Non-pigmented ciliary epithelial cell (primary cell): ENCODE measurements around the gene KMT5C.

Source experiments
- DNase-seq: peaks from one replicate; pipeline ENCODE4 v3.0.0-alpha.2; 2010; ENCODE audit warnings: low read depth

KMT5C gene

DNA sequence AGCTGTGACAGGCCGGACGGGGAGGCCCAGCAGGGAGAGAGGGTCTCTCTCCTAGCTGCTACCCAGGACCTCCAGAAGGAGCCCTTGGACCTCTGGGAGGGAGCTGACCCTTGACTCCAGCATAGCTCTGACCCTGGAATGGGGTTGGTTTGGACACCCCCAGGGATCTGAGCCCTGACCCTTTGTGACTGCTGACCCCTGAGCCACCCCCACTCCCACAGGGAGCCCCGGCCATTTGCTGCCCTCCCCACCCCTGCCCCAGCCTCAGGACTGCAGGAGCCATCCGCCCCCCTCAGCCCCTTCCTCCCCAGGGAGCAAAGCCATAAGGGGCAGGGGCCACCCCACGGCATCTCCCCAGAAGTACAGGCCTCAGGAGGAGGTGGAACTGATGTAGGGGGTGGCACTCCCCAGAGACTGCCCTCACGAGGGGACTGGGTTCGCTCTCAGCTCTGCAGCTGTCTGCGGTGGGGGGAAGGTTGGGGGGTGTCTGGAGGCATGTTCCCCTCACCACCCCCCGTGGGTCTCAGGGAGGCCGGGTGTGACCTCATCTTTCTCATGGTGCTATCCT, 7.8 kb downstream of the KMT5C start:
- no peak for DNase-seq

DNA sequence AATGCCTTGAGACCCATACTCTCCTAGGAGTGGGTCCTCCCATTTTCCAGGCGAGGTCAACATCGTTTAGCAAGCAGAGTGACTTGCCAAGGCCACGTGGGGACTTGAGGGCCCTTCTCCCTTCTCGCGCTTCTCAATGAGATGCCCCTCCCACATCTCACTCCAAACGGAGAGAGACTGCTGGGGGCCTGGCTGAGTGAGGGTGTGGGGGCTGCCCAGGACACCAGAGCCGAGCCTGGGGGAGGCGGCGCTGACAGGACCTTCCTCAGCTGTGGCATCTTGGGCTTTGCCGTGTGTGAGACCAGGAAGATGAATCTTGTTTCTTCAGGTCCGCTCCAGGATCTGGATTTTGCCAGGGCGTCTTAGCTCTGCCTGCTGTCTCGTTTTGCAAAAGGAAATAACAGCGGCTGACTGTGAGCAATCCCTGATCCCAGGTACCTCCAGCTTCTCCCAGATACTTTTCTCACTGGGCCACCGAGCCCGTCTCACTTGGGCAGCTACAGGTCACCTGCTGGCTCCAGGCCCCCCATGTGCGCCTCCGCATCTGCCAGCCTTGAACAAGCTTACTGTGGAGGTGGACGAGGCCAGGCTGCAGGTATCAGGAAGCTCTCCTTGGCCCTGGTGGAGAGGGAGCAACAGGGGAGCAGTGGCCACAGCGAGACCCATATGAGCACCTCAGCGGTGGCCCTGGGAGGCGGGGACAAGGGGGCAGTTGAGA, 8.8 kb downstream of the KMT5C start:
- no peak for DNase-seq

DNA sequence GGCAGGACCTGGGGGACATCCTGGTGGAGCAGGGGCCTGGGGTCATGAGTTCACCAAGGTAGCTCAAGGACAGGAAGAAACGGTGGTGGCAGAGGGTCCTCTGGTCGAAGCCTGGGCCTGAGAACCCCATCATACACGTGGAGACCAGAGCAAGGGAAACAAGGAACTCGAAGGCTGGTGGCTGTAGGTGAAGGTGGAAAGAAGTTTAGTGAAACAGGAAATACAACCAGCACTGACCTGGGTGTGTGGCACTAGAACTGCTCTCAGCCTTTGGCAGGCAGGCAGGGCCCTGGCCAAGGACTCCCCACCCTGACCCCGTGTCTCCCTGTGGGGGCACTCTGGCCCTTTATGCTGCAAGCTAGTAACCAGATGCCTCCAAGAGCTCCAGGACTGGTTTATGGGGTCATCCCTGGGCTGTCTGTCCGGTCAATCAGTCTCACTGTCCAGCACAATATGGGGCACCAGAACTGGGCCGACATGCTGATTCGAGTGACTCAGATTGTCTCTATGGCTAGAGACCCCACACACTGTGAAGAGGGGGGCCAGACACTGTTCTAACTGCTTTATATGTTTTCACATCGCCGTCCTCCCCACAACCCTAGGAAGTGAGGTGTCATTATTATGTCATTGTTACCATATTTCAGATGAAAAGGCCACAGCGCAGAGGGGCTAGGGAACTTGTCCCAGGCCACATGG, 11.1 kb downstream of the KMT5C start:
- DNase-seq = no peak

DNA sequence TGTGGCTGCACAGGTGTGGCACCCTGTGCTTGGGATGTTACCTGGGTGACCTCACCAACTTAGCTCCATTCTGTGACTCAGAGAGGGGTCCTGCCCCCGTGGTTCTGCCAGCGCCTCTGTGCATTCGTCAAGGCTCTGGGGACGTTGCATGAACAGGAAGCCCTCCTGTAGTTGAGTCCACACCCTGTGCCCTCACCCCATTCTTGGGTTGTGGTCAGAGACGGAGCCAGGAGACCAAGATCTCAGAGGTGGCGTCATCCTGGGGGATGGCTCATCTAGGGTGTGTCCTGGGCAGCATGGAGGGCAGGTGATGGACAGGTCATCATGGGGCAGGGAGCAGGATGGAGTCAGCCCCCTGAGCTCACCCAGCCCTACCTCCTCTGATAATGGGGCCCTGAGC, 12.4 kb downstream of the KMT5C start:
- no peak for DNase-seq

DNA sequence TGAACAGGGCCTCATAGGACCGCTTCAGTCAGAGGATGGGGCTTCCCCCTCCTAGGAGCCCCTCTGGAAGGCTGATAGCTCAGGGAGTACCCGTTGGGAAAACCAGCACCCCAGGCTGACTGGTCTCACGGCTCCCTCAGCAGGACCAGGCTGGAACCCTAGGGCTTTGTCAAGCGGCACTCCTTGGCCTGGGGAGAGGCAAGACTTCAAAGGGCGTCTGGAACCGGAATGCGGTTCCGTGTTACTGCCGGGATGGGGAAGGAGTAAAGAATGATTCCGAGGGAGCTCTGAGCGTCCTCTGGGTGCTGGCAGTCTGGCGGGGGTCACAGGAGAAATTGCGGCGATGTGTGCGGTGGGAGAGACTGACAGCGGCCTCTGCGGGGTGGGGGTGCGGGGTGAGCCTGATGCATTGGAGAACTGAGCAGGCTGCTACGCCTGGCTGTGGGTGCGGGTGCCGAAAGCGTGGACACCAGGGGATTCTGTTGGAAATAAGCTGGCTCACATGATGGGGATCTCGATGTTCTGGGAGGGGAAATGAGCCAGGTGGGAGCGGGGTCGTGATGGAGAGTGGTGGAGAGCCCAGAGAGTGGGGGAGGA, 13.0 kb downstream of the KMT5C start:
- no peak for DNase-seq

DNA sequence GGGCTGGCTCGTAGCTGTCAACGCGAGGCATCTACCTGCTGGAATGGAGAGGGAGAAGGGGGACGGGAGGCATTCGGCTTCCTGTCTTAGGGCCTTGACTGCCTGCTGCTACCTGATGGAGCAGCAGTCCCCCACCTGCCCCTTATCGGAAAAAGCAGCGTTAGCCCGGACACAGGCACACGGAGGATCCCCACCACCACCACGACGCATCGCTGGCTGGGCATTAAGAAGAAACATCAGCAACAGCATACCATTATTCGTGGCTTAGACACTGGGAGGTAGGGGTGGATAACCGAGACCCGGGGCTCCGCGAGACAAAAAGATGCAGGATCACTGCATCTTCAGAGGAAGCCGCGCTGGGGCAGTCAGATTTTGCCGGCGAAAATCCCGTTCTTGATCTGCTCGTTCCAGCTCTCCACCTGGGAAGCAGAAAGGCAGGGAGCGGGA, 13.7 kb downstream of the KMT5C start:
- DNase-seq = no peak

DNA sequence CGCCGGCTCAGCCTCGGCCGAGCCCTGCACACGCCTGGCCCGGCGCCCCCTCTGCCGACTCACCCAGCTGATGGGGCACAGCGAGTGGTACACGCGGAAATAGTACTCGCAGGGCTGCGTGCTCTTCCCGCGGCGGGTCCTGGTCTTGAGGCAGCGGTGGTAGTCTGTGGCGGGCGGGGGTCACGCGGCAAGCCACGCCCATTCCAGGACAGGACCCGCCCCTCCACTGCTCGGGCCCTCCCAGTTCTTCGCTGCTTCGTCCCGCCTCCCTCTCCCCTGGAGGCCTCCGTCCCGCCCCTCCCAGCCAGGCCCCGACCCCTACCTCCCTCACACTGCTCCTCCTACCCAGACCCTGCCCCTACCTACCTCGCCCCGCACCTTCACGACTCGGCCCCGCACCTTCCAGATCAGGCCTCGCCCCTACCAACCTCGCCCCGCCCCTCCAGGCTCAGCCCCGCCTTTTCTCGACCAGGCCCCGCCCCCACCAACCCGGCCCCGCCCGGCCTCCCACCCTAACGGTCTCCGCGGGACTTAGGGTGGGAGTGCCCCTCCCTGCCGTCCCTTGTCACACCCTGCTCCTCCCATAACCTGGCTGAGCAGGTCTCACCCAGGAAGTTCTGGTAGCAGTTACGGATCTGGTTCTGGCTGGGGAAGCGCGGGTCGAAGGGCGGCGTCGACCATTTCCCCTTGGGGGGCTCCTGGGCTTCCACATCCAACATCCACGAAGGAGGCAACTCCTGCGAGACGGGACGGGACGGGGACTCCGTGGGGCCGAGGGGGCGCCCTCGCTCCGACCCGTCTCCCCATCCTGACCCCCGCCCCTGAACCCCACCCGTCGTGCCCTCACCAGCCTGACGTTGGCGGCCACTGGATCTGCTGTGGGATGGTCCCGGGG, 14.4 kb downstream of the KMT5C start:
- no peak for DNase-seq

DNA sequence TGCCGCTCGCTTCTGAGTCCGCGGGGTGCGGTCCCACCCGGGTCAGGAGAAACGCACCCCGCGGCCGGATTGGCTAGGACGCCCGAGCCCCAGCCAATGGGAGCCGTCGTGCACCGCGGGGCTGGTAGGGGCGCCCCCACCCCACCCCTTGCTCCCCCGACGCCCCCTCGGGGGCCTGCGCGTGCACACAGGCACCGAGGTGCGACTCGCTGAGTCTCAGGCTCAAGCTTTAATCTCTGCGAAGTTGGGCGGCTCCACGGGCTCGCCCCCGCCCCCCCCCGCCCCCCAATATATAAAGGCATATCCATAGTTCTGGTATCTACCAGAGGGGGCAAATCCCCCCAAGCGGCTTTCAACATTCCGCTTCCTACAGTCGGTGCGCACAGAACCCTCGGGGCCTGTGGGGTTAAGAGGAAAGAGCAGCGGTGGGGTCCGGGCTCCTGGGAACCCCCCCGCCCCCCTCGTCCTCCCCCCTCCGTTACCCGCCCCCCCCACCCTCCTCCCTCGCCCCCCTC, 15.1 kb downstream of the KMT5C start, which contains the start of gene COX6B2:
Gene COX6B2, minus strand, starts transcription at position 22 of the 515 bp plus-strand sequence. CDS start 198 bp downstream, outside the sequence.
- DNase-seq = no peak

DNA sequence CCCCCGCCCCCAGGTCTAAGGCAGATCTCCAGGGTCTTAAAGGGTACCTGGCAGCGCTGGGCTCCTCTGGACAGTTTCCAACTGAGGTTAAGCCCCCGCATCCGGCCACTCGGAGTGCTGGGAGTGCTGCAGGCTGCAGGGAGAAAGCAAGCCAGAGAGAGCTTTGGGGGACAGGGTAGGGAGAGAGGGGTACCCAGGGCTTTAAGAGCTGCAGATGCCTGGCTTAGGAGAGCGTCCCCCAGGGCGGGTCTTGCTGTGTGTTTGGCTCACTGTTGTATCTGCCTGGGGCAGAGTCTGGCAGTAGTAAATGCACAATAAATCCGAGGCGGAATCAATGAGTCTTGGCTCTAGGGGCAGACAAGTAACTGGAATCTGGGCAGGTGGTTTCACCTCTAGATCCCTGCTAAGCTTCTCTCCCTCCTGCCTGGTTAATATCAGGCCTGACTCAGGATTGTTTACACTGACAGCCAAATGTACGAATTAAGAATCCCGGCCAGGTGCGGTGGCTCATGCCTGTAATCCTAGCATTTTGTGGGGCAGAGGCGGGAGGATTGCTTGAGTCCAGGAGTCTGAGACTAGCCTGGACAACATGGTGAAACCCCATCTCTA, 15.6 kb downstream of the KMT5C start:
- no peak for DNase-seq

DNA sequence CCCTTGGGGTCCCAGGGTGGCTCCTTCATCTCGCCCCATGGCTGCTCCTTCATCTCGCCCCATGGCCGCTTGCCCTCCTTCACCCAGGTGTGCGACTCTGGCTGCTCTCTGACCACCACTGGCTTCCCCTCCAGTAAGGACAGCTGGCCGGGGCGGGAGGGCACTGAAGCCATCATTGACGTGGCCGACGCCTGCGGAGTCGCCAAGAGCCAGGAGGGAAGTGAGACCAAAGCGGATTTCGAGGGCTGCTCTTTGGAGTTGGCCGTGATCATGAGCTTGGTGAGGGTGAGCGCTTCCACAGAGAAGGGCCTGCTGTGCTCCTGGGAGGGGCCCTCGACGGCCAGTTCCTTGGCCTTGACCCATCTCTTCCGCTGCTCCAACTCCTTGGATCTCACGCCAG, 18.8 kb downstream of the KMT5C start:
- no peak for DNase-seq

DNA sequence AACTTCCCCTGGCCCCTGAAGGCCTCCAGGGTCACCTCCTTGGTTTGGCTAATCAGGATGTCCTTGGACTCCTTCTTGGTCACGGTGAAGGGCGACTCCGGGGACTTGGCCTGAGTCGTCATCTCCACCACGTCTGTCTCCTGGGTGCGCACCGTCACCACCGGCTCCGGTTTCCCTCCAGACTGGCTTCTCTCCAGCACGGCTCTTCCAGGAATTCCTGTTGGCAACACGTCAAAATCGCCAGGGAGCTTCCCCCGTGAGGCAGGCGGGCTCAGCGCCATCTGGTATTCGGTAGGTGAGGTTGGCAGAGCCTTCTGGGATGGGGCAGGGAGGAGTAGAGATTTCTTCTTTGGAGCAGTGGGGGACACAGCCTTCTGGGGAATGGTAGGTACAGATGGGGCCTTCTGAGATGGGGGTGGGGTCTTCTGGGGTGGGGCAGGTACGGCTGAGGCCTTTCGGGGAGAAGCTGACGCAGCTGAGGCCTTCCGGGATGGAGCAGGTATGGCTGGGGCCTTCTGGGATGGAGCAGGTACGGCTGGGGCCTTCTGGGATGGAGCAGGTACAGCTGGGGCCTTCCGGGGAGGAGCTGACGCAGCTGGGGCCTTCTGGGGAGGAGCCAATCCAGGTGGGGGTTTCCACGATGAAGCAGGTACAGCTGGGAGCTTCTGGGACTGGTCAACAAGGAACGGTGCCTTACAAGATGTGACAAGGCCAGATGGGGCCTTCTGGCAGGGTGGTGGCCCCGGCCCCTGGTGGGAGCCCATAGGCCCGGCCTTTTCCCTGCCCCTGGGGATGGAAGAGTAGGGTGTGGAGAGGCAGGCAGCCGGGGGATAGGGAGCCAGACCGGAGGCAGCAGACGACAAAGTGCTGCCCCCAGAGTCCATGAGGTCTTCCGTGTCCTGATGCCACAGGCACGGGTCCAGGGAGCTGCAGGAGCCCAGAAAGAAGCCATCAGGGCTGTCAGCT, 19.6 kb downstream of the KMT5C start:
- DNase-seq = no peak

DNA sequence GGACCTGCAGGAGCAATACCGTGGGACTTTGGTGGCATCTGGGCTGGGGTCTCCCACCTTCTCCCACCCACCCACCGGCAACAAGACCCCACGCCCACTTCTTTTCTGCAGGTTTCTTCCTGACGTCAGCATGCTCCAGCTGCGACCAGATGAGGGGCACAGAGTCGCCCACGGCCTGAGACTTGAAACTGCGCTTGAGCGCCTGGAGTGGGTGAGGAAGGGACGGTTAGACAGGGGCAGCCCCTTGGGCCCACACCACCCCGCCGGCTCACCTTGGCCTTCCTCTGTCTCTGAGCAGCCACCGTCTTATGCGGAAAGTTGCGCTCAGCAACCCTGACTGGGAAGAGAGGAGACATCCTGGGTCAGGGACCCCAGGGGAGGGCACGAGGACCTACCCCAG, 21.2 kb downstream of the KMT5C start:
- no peak for DNase-seq

DNA sequence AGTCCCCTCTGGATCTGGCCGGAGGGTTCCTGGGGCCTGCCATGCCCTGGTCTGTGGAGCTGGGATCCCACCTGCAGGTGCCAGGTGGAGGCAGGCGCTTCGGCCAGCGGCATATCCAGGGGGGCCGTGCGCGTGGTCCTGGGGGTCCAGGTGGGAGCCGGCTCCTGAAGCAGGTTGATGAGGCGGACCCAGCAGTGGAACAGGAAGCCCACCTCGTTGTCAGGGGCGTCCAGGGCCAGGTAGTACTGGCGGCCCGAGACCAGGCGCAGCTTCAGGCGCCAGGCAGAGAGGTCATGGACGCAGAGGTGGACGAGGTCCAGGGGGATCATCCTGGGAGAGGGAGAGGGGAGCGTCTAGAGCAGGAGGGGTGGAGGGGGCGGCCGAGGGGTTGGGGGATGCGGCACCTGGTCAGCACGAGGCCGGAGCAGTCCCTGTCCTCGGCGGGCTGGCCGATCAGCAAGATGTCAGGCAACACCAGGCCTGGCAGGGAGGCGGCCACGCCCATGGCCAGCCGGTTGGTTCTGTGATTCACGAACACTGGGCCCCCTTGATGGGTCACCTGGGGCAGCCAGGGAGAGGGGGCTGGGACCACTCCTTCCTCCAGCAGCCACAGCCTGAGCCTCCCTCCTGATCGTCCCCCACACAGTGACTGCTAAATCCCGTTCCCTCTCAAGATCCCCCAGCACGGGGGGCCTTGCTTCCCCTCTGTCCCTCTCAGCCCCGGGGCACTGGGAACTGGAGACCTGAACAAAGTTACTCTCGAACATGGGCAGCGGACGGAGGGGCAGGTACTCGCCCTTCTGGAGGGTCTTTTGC, 22.7 kb downstream of the KMT5C start:
- DNase-seq = no peak

DNA sequence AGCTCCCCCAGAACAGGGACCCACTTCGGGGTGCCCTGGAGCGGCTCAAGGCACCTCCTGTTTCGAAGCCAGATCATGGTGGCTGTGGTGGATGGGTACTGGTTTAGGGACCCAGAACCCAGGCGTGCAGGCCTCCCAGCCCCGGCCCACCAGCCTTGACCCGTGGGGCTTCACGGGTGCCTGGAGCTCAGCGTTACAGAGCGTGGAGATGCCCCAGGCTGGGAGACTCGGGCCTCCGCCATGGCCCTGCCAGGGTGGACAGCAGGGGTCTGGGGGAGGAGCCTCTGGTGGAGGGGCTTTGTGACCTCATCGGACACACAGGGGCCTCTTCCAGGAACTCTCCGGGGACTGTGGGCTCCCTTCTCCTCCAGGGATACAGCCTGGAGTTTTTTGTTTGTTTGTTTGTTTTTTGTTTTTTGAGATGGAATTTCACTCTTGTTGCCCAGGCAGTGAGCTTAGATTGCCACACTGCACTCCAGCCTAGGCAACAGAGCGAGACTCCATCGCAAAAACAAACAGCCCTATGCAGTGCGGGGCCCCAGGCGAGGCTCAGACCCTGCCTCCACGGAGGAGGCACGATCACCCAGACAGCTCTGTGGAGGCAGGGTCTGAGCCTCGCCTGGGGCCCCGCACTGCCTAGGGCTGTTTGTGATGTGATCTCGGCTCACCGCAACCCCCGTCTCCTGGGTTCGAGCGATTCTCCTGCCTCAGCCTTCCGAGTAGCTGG, 23.5 kb downstream of the KMT5C start, which contains the start of gene GARIN5B:
Gene GARIN5B, minus strand, starts transcription at position 271 of the 727 bp plus-strand sequence. Its CDS starts 194 bp downstream, at position 77.
- no peak for DNase-seq

DNA sequence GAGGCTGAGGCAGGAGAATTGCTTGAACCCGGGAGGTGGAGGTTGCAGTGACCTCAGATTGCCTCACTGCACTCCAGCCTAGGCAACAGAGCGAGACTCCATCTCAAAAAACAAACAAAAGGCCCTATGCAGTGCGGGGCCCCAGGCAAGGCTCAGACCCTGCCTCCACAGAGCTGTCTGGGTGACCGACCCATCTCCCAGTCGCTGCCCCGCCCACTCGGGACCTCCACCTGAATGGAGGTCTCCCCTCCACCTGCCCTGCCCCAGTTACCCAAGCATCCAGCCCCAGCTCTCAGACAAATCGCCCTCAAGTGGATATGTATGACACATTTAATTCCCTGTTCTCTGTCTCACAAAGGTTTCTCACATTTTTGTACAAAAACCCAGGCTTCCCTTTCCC, 25.6 kb downstream of the KMT5C start:
- DNase-seq = no peak

DNA sequence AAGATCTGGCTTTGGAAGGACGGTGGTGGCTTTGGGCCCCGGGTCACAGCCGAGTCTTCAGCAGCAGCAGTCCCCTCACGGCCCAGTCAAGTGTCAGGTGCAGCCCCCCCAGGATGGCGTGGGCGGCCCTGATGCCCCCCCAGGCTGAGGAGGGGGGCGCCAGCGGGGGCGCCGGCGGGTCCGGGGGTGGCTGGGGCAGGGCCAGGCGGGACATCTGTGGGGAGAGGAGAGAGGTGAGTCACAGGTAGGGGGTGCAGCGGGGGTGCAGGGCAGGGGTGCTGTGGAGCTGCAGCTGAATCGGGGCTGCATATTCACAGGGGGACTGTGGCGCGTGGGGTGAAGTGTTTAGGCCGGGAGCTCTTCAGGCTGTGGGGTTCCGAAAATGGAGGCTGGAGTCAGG, 26.3 kb downstream of the KMT5C start:
- no peak for DNase-seq

DNA sequence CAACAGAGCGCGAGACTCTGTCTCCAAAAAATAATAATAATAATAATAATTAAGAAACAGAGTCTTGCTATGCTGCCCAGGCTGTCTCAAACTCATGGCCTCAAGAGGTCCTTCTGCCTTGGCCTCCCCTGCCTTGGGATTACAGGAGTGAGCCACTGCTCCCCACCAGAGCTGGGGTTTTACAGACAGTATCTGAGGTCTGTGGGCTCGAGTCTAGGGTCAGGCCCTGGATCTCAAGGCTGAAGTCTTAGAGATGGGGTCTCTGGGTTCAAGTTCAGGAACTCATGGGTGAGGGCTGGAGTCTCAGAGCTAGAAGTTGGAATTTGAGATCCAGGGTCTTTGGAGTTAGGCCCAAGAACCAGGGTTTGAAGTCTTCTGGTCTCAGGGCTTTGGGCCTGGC, 27.1 kb downstream of the KMT5C start:
- DNase-seq = no peak

DNA sequence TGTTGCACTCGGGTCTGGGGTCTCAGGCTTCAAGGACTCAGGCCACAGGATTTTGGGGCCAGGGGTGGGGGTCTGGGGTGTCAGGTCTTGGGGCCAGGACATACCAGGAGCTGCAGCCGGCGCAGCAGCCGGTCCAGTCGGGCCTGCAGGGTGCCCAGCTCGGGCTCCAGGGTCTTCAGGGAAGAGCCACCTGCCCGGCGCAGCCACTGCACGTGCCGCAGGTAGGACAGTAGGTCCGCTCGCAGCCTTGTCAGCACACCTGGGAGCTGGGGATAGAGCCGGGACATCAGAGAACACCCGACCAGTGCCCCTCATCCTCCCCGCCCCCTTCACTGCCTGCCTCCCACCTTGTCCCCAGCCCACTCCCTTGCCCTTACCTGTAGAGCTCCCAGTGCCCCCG, 28.4 kb downstream of the KMT5C start:
- DNase-seq = no peak
